Activated T-cell treated with anti-CD3 and anti-CD28 coated beads, Interleukin-2, amount 50 U/mL, for 1 hour (primary cell): Measurements from ENCODE around the gene SAPCD2.

Source experiments
- DNase-seq: peaks from one replicate; pipeline ENCODE4 v3.0.0-alpha.2; 2020

SAPCD2 gene

GRCh38 chr9:137107312-137107921 lies 37.1 kb upstream of the SAPCD2 start:
- DNase-seq: no peak

- no peak for DNase-seq
Measured at GRCh38 chr9:137106662-137107250, 36.4 kb upstream of the SAPCD2 start.

GRCh38 chr9:137105814-137106661 lies 35.7 kb upstream of the SAPCD2 start:
- no peak for DNase-seq

- no peak for DNase-seq
Measured at GRCh38 chr9:137103206-137103999, 33.0 kb upstream of the SAPCD2 start.

GRCh38 chr9:137099231-137099630 lies 28.9 kb upstream of the SAPCD2 start:
- DNase-seq: no peak

- DNase-seq: no peak
Measured at GRCh38 chr9:137097761-137098462, 27.6 kb upstream of the SAPCD2 start.

- DNase-seq: no peak
Measured at GRCh38 chr9:137096785-137097546, 26.6 kb upstream of the SAPCD2 start.

- DNase-seq: peak; percentile 86
Measured at GRCh38 chr9:137095664-137096517, 25.5 kb upstream of the SAPCD2 start.

GRCh38 chr9:137089232-137089947 lies 19.0 kb upstream of the SAPCD2 start:
- no peak for DNase-seq

- no peak for DNase-seq
Measured at GRCh38 chr9:137088121-137088520, 17.8 kb upstream of the SAPCD2 start.

GRCh38 chr9:137087409-137087925 lies 17.1 kb upstream of the SAPCD2 start:
- no peak for DNase-seq

- DNase-seq: peak; percentile 98
Measured at GRCh38 chr9:137086531-137087408, 16.4 kb upstream of the SAPCD2 start, which contains the start of gene MAN1B1. Gene MAN1B1, plus strand, starts transcription at chr9:137086985. Its CDS starts 15 bp downstream, at chr9:137087000.

- no peak for DNase-seq
Measured at GRCh38 chr9:137085920-137086530, 15.7 kb upstream of the SAPCD2 start.

GRCh38 chr9:137084526-137084925 lies 14.2 kb upstream of the SAPCD2 start:
- no peak for DNase-seq

GRCh38 chr9:137083394-137084004 lies 13.1 kb upstream of the SAPCD2 start:
- DNase-seq: no peak

GRCh38 chr9:137082925-137083290 lies 12.6 kb upstream of the SAPCD2 start:
- no peak for DNase-seq

- DNase-seq: no peak
Measured at GRCh38 chr9:137082222-137082924, 12.0 kb upstream of the SAPCD2 start.
